CD8-positive, alpha-beta memory T cell (primary cell): ENCODE results near the gene ZNF101. TPM values are rescaled to one million over a fixed set of nuclear protein-coding genes. Genes with fewer than 3 reads are reported as not detected.

Experiments
- CTCF ChIA-PET: fragments of 350-600 bp; sonication (Branson Sonifier 250); formaldehyde crosslinking; loops from one replicate; lab custom pipeline; 2021; ENCODE audit warnings: antibody characterized with exemption; lab: Charles Lee
- POLR2A ChIA-PET: fragments of 350-600 bp; sonication (Branson Sonifier 250); formaldehyde crosslinking; loops from one replicate; lab custom pipeline; 2021; ENCODE audit warnings: antibody characterized with exemption; lab: Charles Lee
- DNase-seq, 5 donors: peaks; one replicate each; pipeline versions ENCODE4 v3.0.0 to v3.0.0-alpha.2; 2020 to 2022; ENCODE audit warnings: mixed read lengths in 1 of 5
- H3K27ac ChIP-seq: one replicate; pipeline ENCODE4 v1.7.0; 2013; ENCODE audit warnings: low read depth, mild to moderate bottlenecking, low read length, moderate library complexity
- H3K27me3 ChIP-seq: 2 replicates; pipeline ENCODE4 v1.7.0; 2013; ENCODE audit warnings: low read length, mild to moderate bottlenecking; ENCODE audit not compliant: insufficient read depth, poor library complexity, severe bottlenecking
- H3K36me3 ChIP-seq: 2 replicates; pipeline ENCODE4 v1.7.0; 2013; ENCODE audit warnings: mild to moderate bottlenecking, low read length, moderate library complexity; ENCODE audit not compliant: insufficient read depth
- H3K4me1 ChIP-seq: 2 replicates; pipeline ENCODE4 v1.7.0; 2013; ENCODE audit warnings: mild to moderate bottlenecking, low read length, moderate library complexity; ENCODE audit not compliant: insufficient read depth
- H3K4me3 ChIP-seq: 2 replicates; pipeline ENCODE4 v1.7.0; 2013; ENCODE audit warnings: mild to moderate bottlenecking, low read length
- H3K9me3 ChIP-seq: 2 replicates; pipeline ENCODE4 v1.7.0; 2013; ENCODE audit warnings: mild to moderate bottlenecking, low read length
- H3K27ac Mint-ChIP-seq, 8 donors: one replicate each; pipeline ENCODE4 v1.8.0; 2020 to 2021; ENCODE audit warnings: mixed read lengths in 8 of 8, mild to moderate bottlenecking in 6 of 8, inconsistent platforms in 3 of 8, moderate library complexity in 3 of 8
- H3K27me3 Mint-ChIP-seq, 2 donors: one replicate each; pipeline ENCODE4 v1.8.0; 2020 to 2021; ENCODE audit warnings: mixed read lengths in 2 of 2, mild to moderate bottlenecking in 1 of 2, moderate library complexity in 1 of 2
- H3K36me3 Mint-ChIP-seq, 3 donors: one replicate each; pipeline ENCODE4 v1.8.0; 2020 to 2021; ENCODE audit warnings: mixed read lengths in 3 of 3, inconsistent platforms in 1 of 3, mild to moderate bottlenecking in 1 of 3
- H3K4me1 Mint-ChIP-seq, 3 donors: one replicate each; pipeline ENCODE4 v1.8.0; 2020 to 2021; ENCODE audit warnings: mixed read lengths in 3 of 3, inconsistent platforms in 1 of 3, mild to moderate bottlenecking in 1 of 3
- H3K4me3 Mint-ChIP-seq, 7 donors: one replicate each; pipeline ENCODE4 v1.8.0; 2020 to 2021; ENCODE audit warnings: mixed read lengths in 7 of 7, mild to moderate bottlenecking in 6 of 7, moderate library complexity in 4 of 7, inconsistent platforms in 2 of 7
- H3K9me3 Mint-ChIP-seq, 5 donors: one replicate each; pipeline ENCODE4 v1.8.0; 2020 to 2022; ENCODE audit warnings: mixed read lengths in 5 of 5, mild to moderate bottlenecking in 3 of 5, moderate library complexity in 2 of 5, inconsistent platforms in 1 of 5
- polyA plus RNA-seq: library from polyadenylated mRNA; unstranded; fragments of 300-500 nt; fragmentation: Illumina TruSeq; gene quantifications from one replicate; pipeline ENCODE4 v1.2.3, GENCODE V29; 2021
- total RNA-seq, 2 experiments: library from RNA; stranded (reverse); gene quantifications; one replicate each; pipeline ENCODE4 v1.2.3, GENCODE V29; 2021

ZNF101 gene
- total and polyA plus RNA-seq, 3 experiments from 2014 or later, result 73.6 to 103 (median 74.0) TPM

GRCh38 chr19:19656451-19657396 lies 11.9 kb upstream of the ZNF101 start:
- DNase-seq, result peak in 1 of 5 donors; percentile 41
- H3K27me3 Mint-ChIP-seq, result no peaks in the 10 kb centered on the region
- ChIA-PET POLR2A (no interaction called here), CTCF (interaction anchor here (0.7 to 1.6 kb wide), 3 partner anchors 11 to 125 kb away, joined by 3 to 4 read pairs (median 4); no protein-coding TSS in a partner anchor)
- H3K36me3 ChIP-seq, result peaks cover 71% of the 10 kb centered on the region
- H3K4me3 ChIP-seq, result no peak overlapping the region
- no peak overlapping the region for H3K4me3 Mint-ChIP-seq
- no peaks in the 10 kb centered on the region for H3K27me3 ChIP-seq
- peaks cover 7 to 85% (median 14%) of the 10 kb centered on the region in 3 donors for H3K36me3 Mint-ChIP-seq
- H3K4me1 ChIP-seq, result peaks cover 7% of the 10 kb centered on the region
- H3K9me3 ChIP-seq, result no peaks in the 10 kb centered on the region
- peak overlapping the region in 1 of 8 donors; percentile 73 for H3K27ac Mint-ChIP-seq
- no peak overlapping the region for H3K27ac ChIP-seq
- no peaks in the 10 kb centered on the region for H3K9me3 Mint-ChIP-seq
- peaks cover 13 to 14% (median 14%) of the 10 kb centered on the region in 3 donors for H3K4me1 Mint-ChIP-seq

GRCh38 chr19:19657397-19657783 lies 11.2 kb upstream of the ZNF101 start:
- H3K36me3 Mint-ChIP-seq, result peaks cover 7 to 81% (median 14%) of the 10 kb centered on the region in 3 donors
- H3K4me3 Mint-ChIP-seq, result no peak overlapping the region
- Histone ChIP-seq H3K9me3 (no peaks in the 10 kb centered on the region), H3K4me3 (no peak overlapping the region), H3K27me3 (no peaks in the 10 kb centered on the region), H3K4me1 (peaks cover 13% of the 10 kb centered on the region), H3K27ac (no peak overlapping the region), H3K36me3 (peaks cover 65% of the 10 kb centered on the region)
- ChIA-PET CTCF (interaction anchor here (0.7 kb wide), 1 partner anchor 11 kb away, joined by 4 read pairs; no protein-coding TSS in a partner anchor), POLR2A (interaction anchor here (0.7 kb wide), 1 partner anchor 100 kb away, joined by 13 read pairs; no protein-coding TSS in a partner anchor)
- H3K27ac Mint-ChIP-seq, result no peak overlapping the region
- peaks cover 20 to 21% (median 21%) of the 10 kb centered on the region in 3 donors for H3K4me1 Mint-ChIP-seq
- no peaks in the 10 kb centered on the region for H3K27me3 Mint-ChIP-seq
- H3K9me3 Mint-ChIP-seq, result no peaks in the 10 kb centered on the region
- DNase-seq, result peak in 1 of 5 donors; percentile 29

GRCh38 chr19:19659646-19660245 lies 8.9 kb upstream of the ZNF101 start:
- Histone ChIP-seq H3K9me3 (no peaks in the 10 kb centered on the region), H3K4me3 (no peak overlapping the region), H3K36me3 (peaks cover 48% of the 10 kb centered on the region), H3K27ac (no peak overlapping the region), H3K27me3 (no peaks in the 10 kb centered on the region), H3K4me1 (peaks cover 21% of the 10 kb centered on the region)
- POLR2A ChIA-PET, result interaction anchor here (0.8 kb wide), 1 partner anchor 161 kb away, joined by 3 read pairs; no protein-coding TSS in a partner anchor
- Mint-ChIP-seq H3K27ac (peak overlapping the region in 4 of 8 donors; percentile 12 to 85 (median 50)), H3K36me3 (peaks cover 0 to 69% (median 9%) of the 10 kb centered on the region in 3 donors), H3K9me3 (peaks cover 0 to 2% (median 0%) of the 10 kb centered on the region in 5 donors), H3K27me3 (peaks cover 0 to 1% of the 10 kb centered on the region in 2 donors), H3K4me3 (no peak overlapping the region), H3K4me1 (peaks cover 26 to 38% (median 36%) of the 10 kb centered on the region in 3 donors)
- CTCF ChIA-PET, result interaction anchor here (1.6 kb wide), 1 partner anchor 16 kb away, joined by 5 read pairs; the partner anchor contains the start of gene GMIP
- DNase-seq, result peak in 1 of 5 donors; percentile 43

GRCh38 chr19:19661141-19661674 lies 7.4 kb upstream of the ZNF101 start:
- no peaks in the 10 kb centered on the region for H3K9me3 ChIP-seq
- peak overlapping the region; percentile 45 for H3K27ac ChIP-seq
- peaks cover 33% of the 10 kb centered on the region for H3K36me3 ChIP-seq
- H3K36me3 Mint-ChIP-seq, result peaks cover 0 to 55% (median 9%) of the 10 kb centered on the region in 3 donors
- H3K27me3 ChIP-seq, result no peaks in the 10 kb centered on the region
- peaks cover 0 to 2% (median 0%) of the 10 kb centered on the region in 5 donors for H3K9me3 Mint-ChIP-seq
- peak in 1 of 5 donors; percentile 45 for DNase-seq
- POLR2A ChIA-PET, result interaction anchor here (0.5 to 1.2 kb wide), 3 partner anchors 10 to 243 kb away, joined by 3 read pairs; partner anchors contain the start of gene ZNF253
- peaks cover 26 to 39% (median 38%) of the 10 kb centered on the region in 3 donors for H3K4me1 Mint-ChIP-seq
- H3K27me3 Mint-ChIP-seq, result peaks cover 0 to 1% of the 10 kb centered on the region in 2 donors
- H3K4me1 ChIP-seq, result peaks cover 21% of the 10 kb centered on the region
- H3K4me3 Mint-ChIP-seq, result peak overlapping the region; percentile 86 to 95 (median 89)
- peak overlapping the region; percentile 85 to 99 (median 96) for H3K27ac Mint-ChIP-seq
- H3K4me3 ChIP-seq, result peak overlapping the region; percentile 17
- CTCF ChIA-PET, result interaction anchor here (0.6 to 2.1 kb wide), 4 partner anchors 10 to 160 kb away, joined by 3 to 5 read pairs (median 4); partner anchors contain the start of genes GMIP and ZNF506

- peaks cover 0 to 50% (median 9%) of the 10 kb centered on the region in 3 donors for H3K36me3 Mint-ChIP-seq
- no peaks in the 10 kb centered on the region for H3K9me3 ChIP-seq
- H3K27me3 ChIP-seq, result no peaks in the 10 kb centered on the region
- peaks cover 26 to 41% (median 38%) of the 10 kb centered on the region in 3 donors for H3K4me1 Mint-ChIP-seq
- H3K4me3 ChIP-seq, result peak overlapping the region; percentile 19
- ChIA-PET POLR2A (interaction anchor here (1.0 to 1.5 kb wide), 4 partner anchors 9 to 204 kb away, joined by 3 to 7 read pairs (median 4); partner anchors contain the start of genes ZNF14 and ZNF253), CTCF (interaction anchor here (0.9 to 2.1 kb wide), 7 partner anchors 10 to 160 kb away, joined by 3 to 7 read pairs (median 4); partner anchors contain the start of genes GMIP, ZNF14 and ZNF506)
- H3K27me3 Mint-ChIP-seq, result peaks cover 0 to 1% of the 10 kb centered on the region in 2 donors
- peaks cover 24% of the 10 kb centered on the region for H3K4me1 ChIP-seq
- H3K27ac Mint-ChIP-seq, result peak overlapping the region; percentile 85 to 99 (median 97)
- H3K4me3 Mint-ChIP-seq, result peak overlapping the region; percentile 86 to 95 (median 89)
- H3K9me3 Mint-ChIP-seq, result peaks cover 0 to 4% (median 0%) of the 10 kb centered on the region in 5 donors
- peaks cover 28% of the 10 kb centered on the region for H3K36me3 ChIP-seq
- peak in 4 of 5 donors; percentile 35 to 75 (median 46) for DNase-seq
- peak overlapping the region; percentile 94 for H3K27ac ChIP-seq
Observed at GRCh38 chr19:19661675-19662251, 6.9 kb upstream of the ZNF101 start.

GRCh38 chr19:19662344-19662743 lies 6.3 kb upstream of the ZNF101 start:
- ChIA-PET CTCF (interaction anchor here (0.9 to 2.7 kb wide), 9 partner anchors 11 to 159 kb away, joined by 3 to 9 read pairs (median 4); partner anchors contain the start of genes GMIP, ZNF14 and ZNF506), POLR2A (interaction anchor here (1.0 to 1.5 kb wide), 5 partner anchors 9 to 159 kb away, joined by 3 to 8 read pairs (median 5); partner anchors contain the start of genes ZNF14 and ZNF506)
- H3K4me1 ChIP-seq, result peaks cover 30% of the 10 kb centered on the region
- H3K27me3 Mint-ChIP-seq, result peaks cover 0 to 1% of the 10 kb centered on the region in 2 donors
- H3K4me1 Mint-ChIP-seq, result peaks cover 28 to 45% (median 38%) of the 10 kb centered on the region in 3 donors
- H3K27ac ChIP-seq, result peak overlapping the region; percentile 94
- H3K4me3 Mint-ChIP-seq, result peak overlapping the region; percentile 86 to 95 (median 89)
- DNase-seq, result peak in 1 of 5 donors; percentile 43
- H3K27ac Mint-ChIP-seq, result peak overlapping the region; percentile 85 to 99 (median 97)
- H3K4me3 ChIP-seq, result peak overlapping the region; percentile 91
- H3K27me3 ChIP-seq, result no peaks in the 10 kb centered on the region
- H3K9me3 ChIP-seq, result no peaks in the 10 kb centered on the region
- peaks cover 0 to 7% (median 2%) of the 10 kb centered on the region in 5 donors for H3K9me3 Mint-ChIP-seq
- peaks cover 22% of the 10 kb centered on the region for H3K36me3 ChIP-seq
- H3K36me3 Mint-ChIP-seq, result peaks cover 0 to 44% (median 8%) of the 10 kb centered on the region in 3 donors
